ENCODE results near the gene SLPI. TPM values are rescaled to one million over a fixed set of nuclear protein-coding genes. Genes with fewer than 3 reads are reported as not detected.

SLPI gene
- total and polyA plus RNA-seq, 11 donors, result 0.37 to 187 (median 1.5) TPM; not detected in 2

DNA sequence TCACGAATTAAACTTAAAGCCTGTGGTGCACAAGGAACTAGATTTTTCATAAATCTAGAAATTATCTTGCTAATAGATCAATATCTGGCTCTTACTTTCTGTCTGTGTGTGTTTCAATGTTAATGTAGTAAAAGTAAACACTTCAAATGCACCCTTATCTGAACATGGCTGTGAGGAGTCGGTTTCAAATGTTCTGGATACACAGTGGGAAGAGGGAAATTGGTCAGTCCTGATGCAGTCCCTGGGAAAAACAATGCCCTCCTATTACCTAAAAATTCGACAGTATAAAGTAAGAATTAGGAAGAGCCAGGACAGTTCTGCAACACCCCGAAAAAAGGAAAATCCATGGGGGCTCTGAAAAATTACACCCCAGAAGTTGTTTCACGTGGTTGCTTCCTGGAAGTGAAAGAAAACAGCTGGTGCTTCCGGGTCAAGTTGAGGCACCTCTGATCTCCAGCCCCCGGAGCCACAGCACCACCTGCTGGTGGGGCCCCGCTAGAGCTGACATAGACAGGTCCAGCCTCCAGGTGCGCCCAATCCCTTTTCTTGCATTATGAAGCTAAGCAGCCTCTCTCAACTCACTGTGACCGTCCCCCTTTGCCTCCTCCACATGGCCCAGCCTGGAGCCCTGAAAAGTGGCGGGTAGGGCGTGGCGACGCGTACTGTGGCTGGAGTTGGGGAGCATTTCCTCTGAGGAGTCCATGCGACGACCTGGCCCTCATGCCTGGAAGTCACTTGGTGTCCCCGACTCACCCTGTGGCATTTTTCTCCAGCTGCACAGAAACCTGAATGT is 24.9 kb downstream of the SLPI start:
- intact Hi-C loops (cut with DNase I), result no loop called here
- H3K9me3 ChIP-seq, result peaks cover 0 to 8% (median under 1%) of the 10 kb centered on the region in 12 donors
- 58 to 62% (median 60%) methylated on average over 18 of the region's 18 CpGs for WGBS, 4 donors
- H3K27ac ChIP-seq, result no peak overlapping the region
- no peaks in the 10 kb centered on the region for H3K36me3 ChIP-seq
- ATAC-seq, result no peak
- no peaks in the 10 kb centered on the region for H3K4me1 ChIP-seq
- TF ChIP-seq POLR2A (IDR thresholded peaks at IDR 0.05), result no peak
- TF ChIP-seq, protein P1, sequence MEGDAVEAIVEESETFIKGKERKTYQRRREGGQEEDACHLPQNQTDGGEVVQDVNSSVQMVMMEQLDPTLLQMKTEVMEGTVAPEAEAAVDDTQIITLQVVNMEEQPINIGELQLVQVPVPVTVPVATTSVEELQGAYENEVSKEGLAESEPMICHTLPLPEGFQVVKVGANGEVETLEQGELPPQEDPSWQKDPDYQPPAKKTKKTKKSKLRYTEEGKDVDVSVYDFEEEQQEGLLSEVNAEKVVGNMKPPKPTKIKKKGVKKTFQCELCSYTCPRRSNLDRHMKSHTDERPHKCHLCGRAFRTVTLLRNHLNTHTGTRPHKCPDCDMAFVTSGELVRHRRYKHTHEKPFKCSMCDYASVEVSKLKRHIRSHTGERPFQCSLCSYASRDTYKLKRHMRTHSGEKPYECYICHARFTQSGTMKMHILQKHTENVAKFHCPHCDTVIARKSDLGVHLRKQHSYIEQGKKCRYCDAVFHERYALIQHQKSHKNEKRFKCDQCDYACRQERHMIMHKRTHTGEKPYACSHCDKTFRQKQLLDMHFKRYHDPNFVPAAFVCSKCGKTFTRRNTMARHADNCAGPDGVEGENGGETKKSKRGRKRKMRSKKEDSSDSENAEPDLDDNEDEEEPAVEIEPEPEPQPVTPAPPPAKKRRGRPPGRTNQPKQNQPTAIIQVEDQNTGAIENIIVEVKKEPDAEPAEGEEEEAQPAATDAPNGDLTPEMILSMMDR (IDR thresholded peaks at IDR 0.05), result peak in 2 of 12 donors; percentile 19 to 32
- peaks cover 0 to 52% (median 7%) of the 10 kb centered on the region in 9 donors for H3K27me3 ChIP-seq
- H3K4me3 ChIP-seq, result no peak overlapping the region
- no peak for DNase-seq

DNA sequence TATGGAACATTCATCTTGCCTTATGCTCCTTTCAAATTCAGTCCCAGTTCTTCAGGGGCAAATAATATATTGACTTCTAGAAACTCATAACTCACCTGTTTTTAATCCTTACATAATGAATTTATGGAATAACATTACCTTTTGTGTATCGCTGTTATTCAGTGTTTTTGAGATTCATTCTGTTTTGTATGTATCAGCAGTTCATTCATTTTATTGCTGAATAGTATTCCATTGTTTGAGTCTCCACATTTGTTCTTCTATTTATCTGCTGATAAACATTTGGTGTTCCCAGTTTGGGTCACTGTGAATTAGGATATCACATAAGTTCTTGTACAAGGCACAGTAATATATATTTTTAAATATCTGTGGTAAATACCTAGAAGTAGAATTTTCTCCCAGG is 28.1 kb downstream of the SLPI start:
- intact Hi-C loops (cut with DNase I), result no loop called here
- no peaks in the 10 kb centered on the region for H3K9me3 ChIP-seq
- H3K4me1 ChIP-seq, result no peaks in the 10 kb centered on the region
- ATAC-seq, result no peak
- H3K27me3 ChIP-seq, result peaks cover 0 to 63% (median 7%) of the 10 kb centered on the region in 9 donors
- DNase-seq, result no peak
- no peaks in the 10 kb centered on the region for H3K36me3 ChIP-seq
- no peak overlapping the region for H3K4me3 ChIP-seq
- 72 to 89% (median 86%) methylated on average over 1 of the region's 1 CpG for WGBS, 4 donors
- TF ChIP-seq, protein P1 (IDR thresholded peaks at IDR 0.05), result no peak
- TF ChIP-seq POLR2A (IDR thresholded peaks at IDR 0.05), result no peak
- no peak overlapping the region for H3K27ac ChIP-seq

DNA sequence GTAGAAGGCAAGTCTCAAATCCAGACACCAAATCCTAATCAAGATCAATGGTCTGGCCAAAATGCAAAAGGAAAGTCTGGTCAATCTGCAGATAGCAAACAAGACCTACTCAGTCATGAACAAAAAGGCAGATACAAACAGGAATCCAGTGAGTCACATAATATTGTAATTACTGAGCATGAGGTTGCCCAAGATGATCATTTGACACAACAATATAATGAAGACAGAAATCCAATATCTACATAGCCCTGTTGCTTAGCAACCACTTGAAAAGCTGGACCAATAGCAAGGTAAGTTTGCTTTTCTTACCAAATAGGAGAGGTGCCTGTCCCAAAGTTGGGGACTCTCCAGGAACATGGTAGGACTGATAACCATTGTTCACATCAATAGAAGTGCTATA is 31.2 kb downstream of the SLPI start:
- H3K27ac ChIP-seq, result no peak overlapping the region
- no peaks in the 10 kb centered on the region for H3K9me3 ChIP-seq
- no peaks in the 10 kb centered on the region for H3K4me1 ChIP-seq
- peaks cover 0 to 46% (median 0%) of the 10 kb centered on the region in 9 donors for H3K27me3 ChIP-seq
- DNase-seq (no peak), ATAC-seq (no peak)
- TF ChIP-seq, protein P1 (IDR thresholded peaks at IDR 0.05), result no peak
- no peak for TF ChIP-seq POLR2A (IDR thresholded peaks at IDR 0.05)
- no peak overlapping the region for H3K4me3 ChIP-seq
- intact Hi-C loops (cut with DNase I), result no loop called here
- H3K36me3 ChIP-seq, result no peaks in the 10 kb centered on the region

DNA sequence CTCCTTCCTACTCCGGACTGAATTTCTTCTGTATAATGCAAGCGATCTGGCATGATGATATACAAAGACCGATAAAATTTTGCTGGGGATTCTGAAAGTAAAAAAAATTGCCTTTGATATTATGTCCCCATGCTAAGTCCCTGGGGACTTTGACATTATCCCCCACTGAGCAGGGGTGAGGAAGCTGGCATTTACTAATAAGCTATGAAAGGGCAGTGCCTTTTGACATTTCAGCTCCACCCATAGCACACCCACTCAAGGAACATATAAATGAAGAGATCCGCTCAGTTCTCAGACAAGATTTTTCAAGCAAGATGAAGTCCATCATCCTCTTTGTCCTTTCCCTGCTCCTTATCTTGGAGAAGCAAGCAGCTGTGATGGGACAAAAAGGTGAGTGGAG is 33.3 kb downstream of the SLPI start, which contains the start of gene SEMG2:
Gene SEMG2 (plus strand): TSS at position 298 of the 400 bp plus-strand sequence. CDS start 17 bp downstream, at position 315.
- H3K27ac ChIP-seq, result no peak within 1 kb of the TSS
- TF ChIP-seq, protein P1 (IDR thresholded peaks at IDR 0.05), result no peak
- TF ChIP-seq POLR2A (IDR thresholded peaks at IDR 0.05), result no peak

More for the DNA sequence above, 33.3 kb downstream of the SLPI start, which contains the start of gene SEMG2:
- ATAC-seq (no peak), DNase-seq (no peak)
- WGBS, 4 donors, result 91 to 95% (median 94%) methylated on average over 4 of the region's 4 CpGs
- no peak within 1 kb of the TSS for H3K4me3 ChIP-seq
- intact Hi-C loops (cut with DNase I), result no loop called here
- peaks cover 0 to 32% (median 0%) of the 10 kb centered on the region in 9 donors for H3K27me3 ChIP-seq
- no peaks in the 10 kb centered on the region for H3K4me1 ChIP-seq
- no peaks in the 10 kb centered on the region for H3K9me3 ChIP-seq
- H3K36me3 ChIP-seq, result no peaks in the 10 kb centered on the region

Data from heart left ventricle (tissue), 16 donors.